Stimulated activated CD8-positive, alpha-beta memory T cell treated with anti-CD3 and anti-CD28 coated beads, Interleukin-12 subunit alpha, Interleukin-12 subunit beta, amount 100 ng/mL, for 1 hour (primary cell): ENCODE measurements around the gene CHSY3.

Source experiments
- DNase-seq: peaks from one replicate; pipeline ENCODE4 v3.0.0-alpha.2; 2020; ENCODE audit warnings: low read depth

CHSY3 gene

GRCh38 chr5:129904102-129904666 lies at the start of gene CHSY3:
CHSY3 (plus strand) TSS chr5:129904465.
- DNase-seq, result no peak

GRCh38 chr5:129856325-129856724 lies 47.9 kb upstream of the CHSY3 start:
- DNase-seq, result no peak

GRCh38 chr5:129857116-129857515 lies 47.1 kb upstream of the CHSY3 start:
- no peak for DNase-seq

GRCh38 chr5:129858131-129858675 lies 46.1 kb upstream of the CHSY3 start:
- no peak for DNase-seq

- no peak for DNase-seq
These were observed 19.9 kb upstream of the CHSY3 start for GRCh38 chr5:129884322-129884721.

GRCh38 chr5:129899454-129899853 lies 4.8 kb upstream of the CHSY3 start:
- no peak for DNase-seq

- no peak for DNase-seq
These were observed 1.4 kb upstream of the CHSY3 start for GRCh38 chr5:129902816-129903215.

GRCh38 chr5:129903466-129904101 lies 681 bp upstream of the CHSY3 start:
- no peak for DNase-seq

- DNase-seq, result no peak
These were observed 605 bp downstream of the CHSY3 start for GRCh38 chr5:129904667-129905472.

GRCh38 chr5:129905473-129906176 lies 1.4 kb downstream of the CHSY3 start:
- no peak for DNase-seq

- no peak for DNase-seq
These were observed 2.1 kb downstream of the CHSY3 start for GRCh38 chr5:129906177-129906887.

- no peak for DNase-seq
These were observed 5.0 kb downstream of the CHSY3 start for GRCh38 chr5:129909225-129909624.

- DNase-seq, result no peak
These were observed 8.5 kb downstream of the CHSY3 start for GRCh38 chr5:129912601-129913255.

- no peak for DNase-seq
These were observed 11.2 kb downstream of the CHSY3 start for GRCh38 chr5:129915415-129915814.

GRCh38 chr5:129917224-129917623 lies 13.0 kb downstream of the CHSY3 start:
- no peak for DNase-seq

GRCh38 chr5:129921204-129921603 lies 16.9 kb downstream of the CHSY3 start:
- DNase-seq, result no peak

GRCh38 chr5:129930221-129930620 lies 26.0 kb downstream of the CHSY3 start:
- DNase-seq, result no peak

- no peak for DNase-seq
These were observed 31.4 kb downstream of the CHSY3 start for GRCh38 chr5:129935626-129936025.

GRCh38 chr5:129938077-129938476 lies 33.8 kb downstream of the CHSY3 start:
- no peak for DNase-seq

GRCh38 chr5:129943936-129944335 lies 39.7 kb downstream of the CHSY3 start:
- DNase-seq, result no peak

- DNase-seq, result no peak
These were observed 40.8 kb downstream of the CHSY3 start for GRCh38 chr5:129945028-129945427.
